GM10847 (cell line): ENCODE measurements around the gene MEN1.

Experiments
- POLR2A ChIP-seq: IDR thresholded peaks from 2 replicates; pipeline ENCODE4 v1.6.1; 2011; ENCODE audit not compliant: insufficient read length; ENCODE audit errors: extremely low read depth

The MEN1 gene

DNA sequence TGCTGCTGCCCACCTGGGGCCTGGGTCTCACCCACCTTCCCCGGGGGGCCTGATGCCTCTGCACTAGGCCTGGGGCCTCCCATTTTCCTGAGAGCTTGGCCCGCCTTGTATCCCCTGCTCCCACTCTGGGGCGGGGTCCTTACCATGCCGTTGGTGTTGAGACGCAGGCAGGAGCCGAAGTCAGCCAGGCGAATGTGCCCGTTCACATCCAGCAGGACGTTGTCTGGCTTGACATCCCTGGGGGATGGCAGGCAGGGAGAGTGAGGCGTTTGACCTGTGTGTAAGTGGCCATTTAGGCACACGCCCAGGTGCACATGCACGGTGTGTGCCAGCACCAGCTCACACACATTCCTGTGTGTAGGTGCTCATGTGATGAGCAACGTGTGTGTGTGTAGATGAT is 29.0 kb upstream of the MEN1 start:
- no peak for TF ChIP-seq POLR2A

DNA sequence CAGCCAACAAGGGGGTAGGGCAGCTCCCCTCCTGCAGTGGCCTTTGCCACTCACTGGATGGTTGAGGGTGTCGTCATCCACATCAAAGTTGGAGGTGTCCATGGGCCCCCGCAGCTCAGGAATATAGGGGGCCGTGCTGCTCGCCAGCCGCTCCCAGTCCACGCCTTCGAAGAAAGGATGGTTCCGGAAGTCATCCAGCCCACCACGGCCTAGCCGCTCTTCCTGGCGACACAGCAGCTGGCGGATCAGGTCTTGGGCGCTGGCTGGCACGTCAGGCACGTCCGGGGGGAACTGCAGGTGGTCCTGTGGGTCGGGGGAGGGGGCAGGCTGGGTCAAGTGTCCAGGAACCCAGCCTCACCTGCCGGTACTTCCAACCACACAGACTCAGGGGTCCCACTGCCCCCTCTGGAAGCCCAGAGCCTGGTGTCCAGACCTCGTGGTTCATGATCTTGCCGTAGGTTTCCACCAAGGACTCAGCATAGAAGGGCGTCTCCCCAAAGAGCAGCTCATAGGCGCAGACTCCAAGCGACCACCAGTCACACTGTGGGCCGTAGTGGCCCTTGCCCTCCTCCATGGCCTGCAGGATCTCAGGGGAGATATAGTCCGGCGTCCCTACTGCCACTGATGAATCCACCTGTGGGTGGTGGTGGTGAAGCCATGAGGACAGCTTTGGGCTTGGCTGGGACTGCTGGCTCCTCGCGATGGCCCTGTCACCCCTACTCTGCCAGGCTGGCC is 28.4 kb upstream of the MEN1 start:
- no peak for TF ChIP-seq POLR2A

DNA sequence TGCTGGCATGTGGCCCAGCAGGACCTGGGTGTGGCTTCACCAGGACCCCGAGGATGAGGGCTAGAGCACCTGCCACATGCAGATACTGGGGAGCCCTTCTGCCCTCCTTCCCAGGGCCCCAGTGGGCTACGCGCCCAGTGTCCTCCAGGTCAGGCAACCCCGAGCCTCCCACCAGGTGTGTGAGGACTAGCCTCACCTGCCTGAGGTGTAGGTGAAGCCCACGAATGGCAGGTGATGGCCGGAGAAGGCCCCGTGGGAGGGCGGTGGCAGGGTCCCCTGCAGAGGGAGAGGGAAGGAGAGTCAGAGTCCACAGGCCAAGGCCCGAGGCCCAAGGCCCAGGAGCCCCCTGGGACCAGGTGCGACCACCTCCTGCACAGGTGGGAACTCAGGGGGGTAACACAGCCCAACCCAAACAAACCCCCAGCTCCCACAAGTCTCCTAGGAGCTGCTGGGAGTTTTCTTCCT is 27.6 kb upstream of the MEN1 start:
- no peak for TF ChIP-seq POLR2A

DNA sequence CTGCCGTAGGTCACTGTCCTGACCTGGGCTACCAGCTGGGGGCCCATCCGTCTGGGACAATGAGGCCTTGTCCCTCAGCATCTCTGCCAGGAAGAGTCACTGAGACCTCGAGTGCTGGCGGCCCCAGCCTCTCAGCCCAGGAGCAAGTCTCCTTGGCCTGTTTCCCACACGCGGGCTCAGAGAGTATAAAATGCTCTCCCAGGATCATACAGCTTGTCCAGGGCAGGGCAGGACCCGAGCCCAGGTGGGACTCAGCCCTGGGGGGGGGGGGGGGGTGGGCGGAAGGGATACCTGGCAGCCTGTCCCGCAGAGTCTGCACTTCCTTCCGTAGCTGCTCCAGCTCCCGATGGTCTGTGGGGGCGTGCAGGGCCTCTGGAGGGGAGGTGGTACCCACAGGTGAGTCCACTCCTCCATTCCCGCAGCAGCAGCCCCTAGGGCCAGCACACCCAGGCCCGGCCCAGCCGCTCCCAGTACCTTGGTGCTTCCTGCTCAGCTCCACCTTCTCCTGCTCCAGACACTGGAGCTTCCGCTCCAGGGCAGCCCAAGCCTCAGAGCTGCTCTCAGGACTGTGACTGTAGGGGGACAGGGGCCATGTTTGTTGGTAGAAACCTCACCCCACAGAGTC is 26.2 kb upstream of the MEN1 start:
- TF ChIP-seq POLR2A = no peak

DNA sequence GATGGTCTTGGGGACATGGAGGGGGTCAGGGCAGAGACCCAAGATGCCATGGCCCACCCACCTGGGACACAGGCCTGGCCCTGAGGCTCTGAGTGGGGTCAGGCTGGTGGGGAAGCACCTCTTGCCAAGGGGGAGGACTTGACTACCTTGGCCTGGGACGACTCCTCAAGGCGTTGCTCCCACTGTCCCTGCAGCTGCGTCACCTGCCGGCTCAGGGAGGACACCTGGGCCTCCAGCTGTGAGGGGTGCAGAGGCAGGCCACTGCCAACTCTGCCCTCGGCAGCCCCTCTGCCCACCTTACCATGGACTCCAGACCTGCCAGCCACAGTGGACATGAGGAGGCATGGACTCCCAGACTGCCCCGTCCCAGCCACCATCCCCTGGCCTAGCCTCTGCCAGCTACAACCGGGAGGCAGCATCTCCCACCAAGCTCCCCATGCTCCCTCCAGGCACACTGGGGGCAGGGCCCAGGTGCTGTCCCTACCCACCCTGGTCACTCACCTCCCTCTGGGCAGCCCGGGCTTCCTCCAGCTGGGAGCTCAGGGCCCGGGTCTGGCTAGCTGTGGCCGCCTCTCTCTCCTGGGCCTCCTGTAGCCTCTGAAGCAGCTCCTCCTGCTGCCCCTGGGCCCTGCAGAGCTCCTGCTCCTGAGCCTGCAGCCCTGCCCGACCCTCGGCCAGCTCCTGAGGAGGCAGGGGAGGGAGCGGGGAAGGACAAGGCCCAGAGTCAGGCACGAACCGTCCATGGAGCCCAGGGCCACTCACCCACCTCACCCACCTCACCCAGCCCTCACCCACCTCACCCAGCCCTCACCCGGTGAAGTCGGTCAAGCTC is 25.5 kb upstream of the MEN1 start:
- TF ChIP-seq POLR2A = no peak

DNA sequence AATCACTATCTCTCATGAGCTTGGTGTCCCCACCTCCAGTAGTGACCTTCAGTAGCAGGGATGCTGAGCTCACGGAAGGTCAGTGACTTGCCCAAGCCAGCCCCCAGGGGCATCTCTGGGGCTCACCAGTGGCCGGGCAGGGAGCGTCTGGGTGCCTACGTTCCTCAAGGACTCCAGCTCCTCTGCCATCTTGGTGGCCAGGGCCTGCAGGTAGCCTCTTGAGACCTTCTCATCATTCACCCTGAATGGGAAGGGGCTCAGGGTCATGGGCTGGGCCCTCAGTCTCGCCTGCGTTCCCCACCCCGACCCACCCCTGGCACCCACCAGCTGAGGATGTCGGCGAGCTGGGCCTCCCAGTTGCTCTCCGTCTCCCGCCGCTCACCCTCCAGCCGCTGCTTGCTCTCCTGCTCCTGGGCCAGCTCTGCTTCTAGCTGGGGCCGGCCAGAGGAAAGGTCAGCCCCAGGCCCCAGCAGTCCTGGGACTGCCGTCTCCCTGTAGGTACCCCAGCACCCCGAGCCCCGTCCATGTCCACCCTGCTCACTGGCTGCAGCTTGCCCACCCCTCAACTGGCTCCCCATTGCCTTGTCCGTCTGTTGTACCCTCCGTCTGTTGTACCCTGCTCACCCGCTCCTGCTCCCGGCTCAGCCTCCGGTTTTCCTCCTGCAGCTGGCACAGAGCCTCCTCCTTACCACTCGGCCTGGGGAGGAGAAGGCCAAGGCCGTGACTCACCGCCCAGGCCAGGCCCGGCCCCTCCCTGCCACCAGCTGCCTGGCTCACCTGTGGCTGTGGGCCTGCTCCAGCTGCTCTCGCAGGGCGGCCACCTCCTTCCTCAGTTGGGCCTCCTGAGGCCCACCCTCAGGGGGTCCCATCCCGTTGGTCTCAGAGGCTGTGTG is 24.6 kb upstream of the MEN1 start:
- TF ChIP-seq POLR2A = no peak

DNA sequence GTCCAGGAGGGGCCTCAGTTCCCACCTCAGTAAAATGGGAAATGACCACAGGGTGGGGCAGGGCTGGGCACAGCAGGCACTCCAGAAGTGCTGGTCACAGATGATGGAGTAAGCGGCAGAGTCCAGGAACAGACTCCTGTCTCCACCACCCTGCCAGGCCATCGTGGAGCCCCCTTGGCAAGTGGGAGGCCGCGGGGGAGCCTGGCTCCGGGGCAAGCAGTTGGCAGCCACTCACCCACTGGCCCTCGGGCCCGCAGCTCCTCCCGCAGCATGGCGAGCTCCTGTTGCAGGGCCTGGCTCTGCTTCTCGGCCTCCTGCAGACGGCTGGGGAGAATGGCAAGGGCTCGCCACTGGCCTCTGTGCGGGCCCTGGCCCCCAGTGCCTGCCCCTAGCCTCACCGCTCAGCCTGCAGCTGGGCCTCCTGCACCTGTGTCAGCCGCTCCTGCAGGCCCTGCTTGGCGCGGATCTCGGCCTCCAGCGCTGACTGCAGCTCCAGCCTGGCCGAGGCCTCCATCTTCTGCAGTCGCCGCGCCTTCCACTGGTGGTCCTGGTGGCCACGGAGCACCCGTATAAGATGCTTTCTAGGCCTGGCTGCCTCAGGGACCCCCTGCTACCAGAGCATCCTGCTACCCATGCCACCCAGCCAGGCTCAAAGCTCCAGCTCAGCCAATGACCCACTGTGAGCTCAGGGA is 23.8 kb upstream of the MEN1 start:
- TF ChIP-seq POLR2A = no peak

DNA sequence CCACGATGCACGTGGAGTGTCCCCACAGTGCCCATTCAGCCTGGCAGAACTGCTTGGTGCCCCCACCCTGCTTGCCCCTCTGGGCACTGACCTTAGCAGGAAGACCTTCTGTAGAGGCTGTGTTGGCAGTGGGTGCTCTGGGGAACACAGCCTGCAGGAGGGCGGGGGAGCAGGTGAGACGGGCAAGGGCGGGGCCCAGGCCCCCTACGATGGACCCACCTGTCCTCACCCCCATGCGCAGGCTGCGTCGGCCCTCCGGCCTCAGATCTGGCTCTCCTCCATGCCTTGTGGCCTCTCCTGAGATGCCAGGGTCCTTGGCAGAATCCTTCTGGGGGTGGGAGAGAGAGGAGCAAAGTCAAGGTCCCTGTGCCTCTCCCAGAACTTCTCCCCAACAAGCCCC is 23.2 kb upstream of the MEN1 start:
- TF ChIP-seq POLR2A = no peak

DNA sequence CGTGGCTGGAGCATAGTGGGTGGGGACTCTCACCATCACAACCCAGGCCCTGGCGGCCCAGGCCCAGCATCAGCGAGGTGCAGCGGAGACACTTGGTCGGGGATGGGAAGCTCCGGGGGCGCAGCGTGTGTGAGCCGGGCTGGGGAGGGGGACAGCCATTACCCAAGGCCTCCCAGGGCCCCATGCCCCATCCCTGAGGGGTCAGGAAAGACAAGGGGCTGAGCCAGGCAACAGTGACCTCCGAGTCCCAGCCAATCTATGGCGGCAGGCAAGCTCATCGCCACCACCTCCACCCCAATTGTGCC is 22.8 kb upstream of the MEN1 start:
- TF ChIP-seq POLR2A = no peak

DNA sequence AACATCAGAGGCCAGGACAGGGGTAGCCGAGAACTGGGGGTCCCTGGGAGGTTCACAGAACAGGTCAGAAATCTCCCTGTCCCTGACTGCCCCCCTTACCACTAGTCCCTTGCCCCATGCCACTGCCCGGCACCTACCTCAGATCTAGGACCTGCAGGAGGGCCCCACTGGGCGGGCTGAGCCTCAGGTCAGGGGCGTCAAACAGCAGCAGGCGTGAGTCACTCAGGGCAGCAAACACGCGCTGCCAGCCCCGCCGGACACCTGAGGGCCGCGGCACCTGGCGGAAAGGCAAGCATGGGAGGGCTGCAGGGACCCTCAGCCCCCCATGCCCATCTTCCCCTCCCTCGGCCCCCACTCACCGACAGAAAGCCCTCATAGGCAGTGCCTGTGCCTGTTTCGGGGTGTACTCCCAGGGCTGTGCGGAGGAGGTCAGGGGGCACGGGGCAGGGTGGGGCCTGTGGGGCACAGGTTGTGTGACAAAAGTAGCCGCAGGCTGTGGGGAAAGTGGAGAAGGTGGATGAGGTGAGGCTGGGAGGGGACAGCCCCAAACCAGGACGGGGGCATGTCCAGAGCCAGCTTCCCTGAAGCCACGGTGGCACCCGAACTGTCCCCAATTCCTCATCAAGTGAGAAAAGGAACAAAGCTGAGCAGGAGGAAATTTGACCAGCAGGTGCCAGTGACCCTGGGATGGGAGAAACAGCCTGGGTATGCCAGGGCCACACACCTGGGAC is 22.3 kb upstream of the MEN1 start:
- no peak for TF ChIP-seq POLR2A

DNA sequence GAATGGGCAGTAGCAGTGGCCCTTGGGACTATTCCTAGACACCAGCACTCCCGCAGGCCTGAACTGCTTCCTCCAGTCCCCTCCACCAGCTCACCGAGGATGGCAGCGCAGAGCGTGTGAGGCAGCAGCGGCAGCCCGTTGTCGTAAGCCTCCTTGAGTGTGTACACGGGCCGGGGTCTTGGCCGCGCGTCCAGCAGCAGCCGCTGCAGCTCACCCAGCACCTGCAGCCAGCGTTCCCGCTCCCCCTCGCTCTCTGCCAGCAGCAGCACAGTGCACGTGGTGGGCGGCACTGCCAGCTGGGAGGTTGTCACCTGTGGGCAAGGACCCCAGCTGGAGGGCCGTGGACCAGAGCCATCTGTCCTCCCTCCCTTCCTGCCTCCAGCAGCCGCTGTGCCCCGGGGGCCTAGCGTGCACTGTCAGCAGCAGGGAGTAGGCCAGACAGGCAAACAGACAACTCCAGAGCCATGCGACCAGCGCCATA is 21.1 kb upstream of the MEN1 start:
- no peak for TF ChIP-seq POLR2A

DNA sequence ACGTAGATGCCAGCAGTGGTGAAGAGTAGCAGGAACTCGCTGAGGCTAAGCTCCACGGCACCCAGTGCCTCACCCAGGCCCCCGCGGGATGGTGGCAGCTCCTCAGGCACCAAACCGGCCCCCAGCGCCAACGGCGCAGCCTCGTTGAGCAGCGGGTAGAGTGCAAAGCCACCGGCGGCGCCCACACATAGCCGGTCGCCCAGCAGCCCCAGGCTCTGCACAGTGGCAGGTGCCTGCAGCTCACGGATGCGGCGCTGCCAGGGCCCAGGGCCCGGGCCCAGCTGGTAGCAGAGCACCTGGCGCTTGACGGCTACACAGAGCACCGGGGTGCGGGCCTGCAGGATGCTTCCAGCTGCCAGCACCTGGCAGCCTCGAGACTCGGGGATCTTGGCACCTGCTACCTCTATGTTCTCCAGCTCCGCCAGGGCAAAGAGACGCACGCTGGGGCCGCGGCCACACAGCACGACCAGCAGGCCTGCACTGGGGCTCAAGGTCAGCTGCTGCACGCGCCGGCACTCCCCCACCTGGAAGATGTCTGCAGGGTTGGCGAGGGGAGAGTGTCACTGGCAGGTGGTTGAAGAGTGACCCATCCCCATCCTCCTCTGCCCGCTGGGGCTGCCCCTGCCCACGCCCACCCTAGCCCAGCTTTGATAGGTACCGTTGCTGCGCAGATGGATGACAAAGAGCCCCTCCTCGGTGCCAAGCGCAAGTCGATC is 19.3 kb upstream of the MEN1 start:
- TF ChIP-seq POLR2A = no peak

DNA sequence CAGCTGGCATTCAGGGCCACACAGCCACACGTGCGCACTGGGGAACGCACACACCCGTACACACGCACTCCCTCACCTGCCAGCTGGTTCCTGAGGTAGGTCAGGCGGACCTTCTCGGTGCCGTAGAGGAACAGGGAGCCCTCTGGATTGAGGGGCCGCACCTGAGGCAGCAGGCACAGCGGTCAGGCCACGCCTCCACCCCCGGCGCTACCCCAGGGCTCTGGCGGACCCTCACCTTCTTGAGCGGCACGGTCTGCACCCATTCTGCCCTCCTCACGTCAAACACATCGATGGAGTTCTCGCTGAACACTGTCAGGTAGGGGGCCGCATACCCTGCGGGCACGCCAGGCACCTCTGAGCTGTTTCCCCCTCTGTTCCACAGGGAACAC is 17.1 kb upstream of the MEN1 start:
- TF ChIP-seq POLR2A = no peak
